ENCODE measurements around the gene KRTAP19-5. TPM values are rescaled to one million over a fixed set of nuclear protein-coding genes. Genes with fewer than 3 reads are reported as not detected.

Gene KRTAP19-5
- total RNA-seq, 1 donor from 2014 or later = not detected

- no peaks in the 10 kb centered on the region for H3K27me3 Mint-ChIP-seq (ENCODE audit: unreplicated experiment)
- no peak within 1 kb of the TSS for H3K27ac Mint-ChIP-seq (ENCODE audit: unreplicated experiment)
- H3K4me3 Mint-ChIP-seq (ENCODE audit: unreplicated experiment) = no peak within 1 kb of the TSS
- no peaks in the 10 kb centered on the region for H3K9me3 Mint-ChIP-seq (ENCODE audit: unreplicated experiment)
- H3K36me3 Mint-ChIP-seq (ENCODE audit: low read depth, unreplicated experiment) = no peaks in the 10 kb centered on the region
- TF ChIP-seq, protein P1, sequence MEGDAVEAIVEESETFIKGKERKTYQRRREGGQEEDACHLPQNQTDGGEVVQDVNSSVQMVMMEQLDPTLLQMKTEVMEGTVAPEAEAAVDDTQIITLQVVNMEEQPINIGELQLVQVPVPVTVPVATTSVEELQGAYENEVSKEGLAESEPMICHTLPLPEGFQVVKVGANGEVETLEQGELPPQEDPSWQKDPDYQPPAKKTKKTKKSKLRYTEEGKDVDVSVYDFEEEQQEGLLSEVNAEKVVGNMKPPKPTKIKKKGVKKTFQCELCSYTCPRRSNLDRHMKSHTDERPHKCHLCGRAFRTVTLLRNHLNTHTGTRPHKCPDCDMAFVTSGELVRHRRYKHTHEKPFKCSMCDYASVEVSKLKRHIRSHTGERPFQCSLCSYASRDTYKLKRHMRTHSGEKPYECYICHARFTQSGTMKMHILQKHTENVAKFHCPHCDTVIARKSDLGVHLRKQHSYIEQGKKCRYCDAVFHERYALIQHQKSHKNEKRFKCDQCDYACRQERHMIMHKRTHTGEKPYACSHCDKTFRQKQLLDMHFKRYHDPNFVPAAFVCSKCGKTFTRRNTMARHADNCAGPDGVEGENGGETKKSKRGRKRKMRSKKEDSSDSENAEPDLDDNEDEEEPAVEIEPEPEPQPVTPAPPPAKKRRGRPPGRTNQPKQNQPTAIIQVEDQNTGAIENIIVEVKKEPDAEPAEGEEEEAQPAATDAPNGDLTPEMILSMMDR (IDR thresholded peaks at IDR 0.05; ENCODE audit: unreplicated experiment) = no peak
- H3K4me1 Mint-ChIP-seq (ENCODE audit: unreplicated experiment) = no peaks in the 10 kb centered on the region
- no peak for DNase-seq (ENCODE audit: low spot score)
These were observed 21.8 kb downstream of the KRTAP19-5 start, which contains the start of gene KRTAP19-1 for GRCh38 chr21:30480145-30480544. Gene KRTAP19-1 (minus strand): TSS chr21:30480367. CDS start chr21:30480317, 50 bp downstream.

GRCh38 chr21:30479259-30479658 is 22.7 kb downstream of the KRTAP19-5 start:
- TF ChIP-seq, protein P1 (IDR thresholded peaks at IDR 0.05; ENCODE audit: unreplicated experiment) = no peak
- no peak overlapping the region for H3K4me3 Mint-ChIP-seq (ENCODE audit: unreplicated experiment)
- no peaks in the 10 kb centered on the region for H3K4me1 Mint-ChIP-seq (ENCODE audit: unreplicated experiment)
- no peaks in the 10 kb centered on the region for H3K27me3 Mint-ChIP-seq (ENCODE audit: unreplicated experiment)
- DNase-seq (ENCODE audit: low spot score) = no peak
- H3K27ac Mint-ChIP-seq (ENCODE audit: unreplicated experiment) = no peak overlapping the region
- H3K36me3 Mint-ChIP-seq (ENCODE audit: low read depth, unreplicated experiment) = no peaks in the 10 kb centered on the region
- H3K9me3 Mint-ChIP-seq (ENCODE audit: unreplicated experiment) = no peaks in the 10 kb centered on the region

- Mint-ChIP-seq H3K27ac (ENCODE audit: unreplicated experiment) (no peak overlapping the region), H3K4me3 (ENCODE audit: unreplicated experiment) (no peak overlapping the region), H3K27me3 (ENCODE audit: unreplicated experiment) (no peaks in the 10 kb centered on the region), H3K4me1 (ENCODE audit: unreplicated experiment) (no peaks in the 10 kb centered on the region), H3K36me3 (ENCODE audit: low read depth, unreplicated experiment) (no peaks in the 10 kb centered on the region), H3K9me3 (ENCODE audit: unreplicated experiment) (no peaks in the 10 kb centered on the region)
- DNase-seq (ENCODE audit: low spot score) = no peak
- TF ChIP-seq, protein P1 (IDR thresholded peaks at IDR 0.05; ENCODE audit: unreplicated experiment) = no peak
These were observed 23.9 kb downstream of the KRTAP19-5 start for GRCh38 chr21:30478004-30478403.

- H3K9me3 Mint-ChIP-seq (ENCODE audit: unreplicated experiment) = no peaks in the 10 kb centered on the region
- H3K4me3 Mint-ChIP-seq (ENCODE audit: unreplicated experiment) = no peak overlapping the region
- H3K36me3 Mint-ChIP-seq (ENCODE audit: low read depth, unreplicated experiment) = no peaks in the 10 kb centered on the region
- H3K27ac Mint-ChIP-seq (ENCODE audit: unreplicated experiment) = no peak overlapping the region
- DNase-seq (ENCODE audit: low spot score) = no peak
- TF ChIP-seq, protein P1 (IDR thresholded peaks at IDR 0.05; ENCODE audit: unreplicated experiment) = no peak
- H3K4me1 Mint-ChIP-seq (ENCODE audit: unreplicated experiment) = no peaks in the 10 kb centered on the region
- peaks cover 2% of the 10 kb centered on the region for H3K27me3 Mint-ChIP-seq (ENCODE audit: unreplicated experiment)
These were observed 32.8 kb downstream of the KRTAP19-5 start for GRCh38 chr21:30468900-30469714.

GRCh38 chr21:30463713-30464112 is 38.2 kb downstream of the KRTAP19-5 start:
- no peak for DNase-seq (ENCODE audit: low spot score)
- Mint-ChIP-seq H3K27me3 (ENCODE audit: unreplicated experiment) (no peaks in the 10 kb centered on the region), H3K27ac (ENCODE audit: unreplicated experiment) (no peak overlapping the region), H3K9me3 (ENCODE audit: unreplicated experiment) (no peaks in the 10 kb centered on the region), H3K4me1 (ENCODE audit: unreplicated experiment) (no peaks in the 10 kb centered on the region), H3K36me3 (ENCODE audit: low read depth, unreplicated experiment) (no peaks in the 10 kb centered on the region), H3K4me3 (ENCODE audit: unreplicated experiment) (no peak overlapping the region)
- TF ChIP-seq, protein P1 (IDR thresholded peaks at IDR 0.05; ENCODE audit: unreplicated experiment) = peak; percentile 79
